ENCODE measurements around the gene AHRR. TPM values are rescaled to one million over a fixed set of nuclear protein-coding genes. Genes with fewer than 3 reads are reported as not detected.
"Not testable (repeated sequence)": the region's sequence is repeated elsewhere in the genome, so short reads cannot be mapped to it uniquely, and the experiment has no call there.

AHRR gene
- total RNA-seq, 1 experiment from 2014 or later = 1.9 TPM

- H3K27ac ChIP-seq (ENCODE audit: low read length); H3K4me3 ChIP-seq (ENCODE audit: low read length); H3K36me3 ChIP-seq (ENCODE audit: low read depth, low read length); DNase-seq; H3K9me3 ChIP-seq (ENCODE audit: low read length); H3K27me3 ChIP-seq (ENCODE audit: low read length); H3K9ac ChIP-seq (ENCODE audit: low read length); H3F3A ChIP-seq (ENCODE audit: low read length, unreplicated experiment); H3K4me2 ChIP-seq (ENCODE audit: low read length); BruUV-seq (replicated peaks); H4K20me1 ChIP-seq (ENCODE audit: low read length); H3K4me1 ChIP-seq (ENCODE audit: insufficient read depth, low read length); H3K9me2 ChIP-seq (replicated peaks; ENCODE audit: low read length); intact Hi-C loops (cut with micrococcal nuclease); H2AFZ ChIP-seq (ENCODE audit: low read length); ATAC-seq; POLR2A ChIA-PET (ENCODE audit: unreplicated experiment); CTCF ChIA-PET: not testable (repeated sequence)
- H3K79me2 ChIP-seq (ENCODE audit: low read length) = peaks cover 19% of the 10 kb centered on the region
These were observed 26.7 kb upstream of the AHRR start for GRCh38 chr5:294788-295187.

GRCh38 chr5:296207-296606 is 25.3 kb upstream of the AHRR start:
- H3K4me3 ChIP-seq (ENCODE audit: low read length); intact Hi-C loops (cut with micrococcal nuclease); H3F3A ChIP-seq (ENCODE audit: low read length, unreplicated experiment); H3K9me2 ChIP-seq (replicated peaks; ENCODE audit: low read length); H4K20me1 ChIP-seq (ENCODE audit: low read length); H3K27ac ChIP-seq (ENCODE audit: low read length); H3K27me3 ChIP-seq (ENCODE audit: low read length); H3K4me1 ChIP-seq (ENCODE audit: insufficient read depth, low read length); POLR2A ChIA-PET (ENCODE audit: unreplicated experiment); H3K9me3 ChIP-seq (ENCODE audit: low read length); DNase-seq; ATAC-seq; BruUV-seq (replicated peaks); H2AFZ ChIP-seq (ENCODE audit: low read length); CTCF ChIA-PET; H3K36me3 ChIP-seq (ENCODE audit: low read depth, low read length); H3K9ac ChIP-seq (ENCODE audit: low read length); H3K4me2 ChIP-seq (ENCODE audit: low read length): not testable (repeated sequence)
- H3K79me2 ChIP-seq (ENCODE audit: low read length) = peaks cover 16% of the 10 kb centered on the region

- H3K36me3 ChIP-seq (ENCODE audit: low read depth, low read length); intact Hi-C loops (cut with micrococcal nuclease); CTCF ChIA-PET; H3F3A ChIP-seq (ENCODE audit: low read length, unreplicated experiment); H3K4me1 ChIP-seq (ENCODE audit: insufficient read depth, low read length); H4K20me1 ChIP-seq (ENCODE audit: low read length); H3K4me3 ChIP-seq (ENCODE audit: low read length); BruUV-seq (replicated peaks); POLR2A ChIA-PET (ENCODE audit: unreplicated experiment); H3K4me2 ChIP-seq (ENCODE audit: low read length); H2AFZ ChIP-seq (ENCODE audit: low read length); H3K9me3 ChIP-seq (ENCODE audit: low read length); H3K9ac ChIP-seq (ENCODE audit: low read length); H3K27ac ChIP-seq (ENCODE audit: low read length); H3K27me3 ChIP-seq (ENCODE audit: low read length); H3K9me2 ChIP-seq (replicated peaks; ENCODE audit: low read length): not testable (repeated sequence)
- peak; percentile 92 for ATAC-seq
- H3K79me2 ChIP-seq (ENCODE audit: low read length) = peaks cover 15% of the 10 kb centered on the region
- DNase-seq = peak; percentile 42
These were observed 24.6 kb upstream of the AHRR start for GRCh38 chr5:296954-297353.

- intact Hi-C loops (cut with micrococcal nuclease); H3K4me2 ChIP-seq (ENCODE audit: low read length); POLR2A ChIA-PET (ENCODE audit: unreplicated experiment); H3K27ac ChIP-seq (ENCODE audit: low read length); CTCF ChIA-PET; H3K9ac ChIP-seq (ENCODE audit: low read length); H3K9me2 ChIP-seq (replicated peaks; ENCODE audit: low read length); H3K9me3 ChIP-seq (ENCODE audit: low read length); BruUV-seq (replicated peaks); H3K27me3 ChIP-seq (ENCODE audit: low read length); H4K20me1 ChIP-seq (ENCODE audit: low read length); H3K4me3 ChIP-seq (ENCODE audit: low read length); H3K4me1 ChIP-seq (ENCODE audit: insufficient read depth, low read length); H3F3A ChIP-seq (ENCODE audit: low read length, unreplicated experiment); H2AFZ ChIP-seq (ENCODE audit: low read length); H3K36me3 ChIP-seq (ENCODE audit: low read depth, low read length); DNase-seq; ATAC-seq: not testable (repeated sequence)
- peaks cover 12% of the 10 kb centered on the region; the same call in 1 of the 2 replicates for H3K79me2 ChIP-seq (ENCODE audit: low read length)
These were observed 24.1 kb upstream of the AHRR start for GRCh38 chr5:297448-297847.

- H3K4me3 ChIP-seq (ENCODE audit: low read length); H3K9me2 ChIP-seq (replicated peaks; ENCODE audit: low read length); H3K27ac ChIP-seq (ENCODE audit: low read length); DNase-seq; H3K4me2 ChIP-seq (ENCODE audit: low read length); H3F3A ChIP-seq (ENCODE audit: low read length, unreplicated experiment); ATAC-seq; BruUV-seq (replicated peaks); H3K9me3 ChIP-seq (ENCODE audit: low read length); H3K4me1 ChIP-seq (ENCODE audit: insufficient read depth, low read length); H3K9ac ChIP-seq (ENCODE audit: low read length); H3K36me3 ChIP-seq (ENCODE audit: low read depth, low read length); intact Hi-C loops (cut with micrococcal nuclease); POLR2A ChIA-PET (ENCODE audit: unreplicated experiment); H3K27me3 ChIP-seq (ENCODE audit: low read length); H4K20me1 ChIP-seq (ENCODE audit: low read length); H2AFZ ChIP-seq (ENCODE audit: low read length): not testable (repeated sequence)
- H3K79me2 ChIP-seq (ENCODE audit: low read length) = peaks cover 11% of the 10 kb centered on the region; the same call in 1 of the 2 replicates
- CTCF ChIA-PET = interaction anchor here (0.6 kb wide), 1 partner anchor 10 kb away, joined by 3 read pairs; no protein-coding TSS in a partner anchor
These were observed 23.4 kb upstream of the AHRR start for GRCh38 chr5:297991-298736.
